ENCODE results near the gene CSN2. TPM values are rescaled to one million over a fixed set of nuclear protein-coding genes. Genes with fewer than 3 reads are reported as not detected.

CSN2 gene
- total RNA-seq, 1 donor = not detected

DNA sequence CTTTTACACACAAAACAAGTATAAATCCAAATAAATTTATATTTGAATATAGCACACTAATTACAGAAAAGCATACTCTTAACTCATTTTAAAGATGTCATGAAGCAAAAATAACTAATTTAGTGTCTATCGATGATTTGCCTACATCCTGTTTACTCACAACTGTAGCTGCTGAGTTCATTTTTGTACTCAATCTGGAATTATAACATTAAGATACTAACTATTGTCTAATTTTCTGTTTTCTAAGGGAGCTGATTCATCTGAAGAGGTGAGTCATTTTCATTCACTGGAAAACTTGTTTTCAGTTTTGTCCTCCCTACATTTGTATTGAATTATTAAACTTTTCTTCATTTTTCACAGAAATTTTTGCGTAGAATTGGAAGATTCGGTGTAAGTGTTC is 33.9 kb upstream of the CSN2 start:
- Histone ChIP-seq H2AFZ (ENCODE audit: low read length) (no peak overlapping the region), H3K27me3 (ENCODE audit: insufficient read depth, low read length) (no peaks in the 10 kb centered on the region), H4K20me1 (ENCODE audit: insufficient read depth, low read length) (no peaks in the 10 kb centered on the region), H3K9me3 (ENCODE audit: low read depth, low read length) (no peaks in the 10 kb centered on the region), H3K36me3 (ENCODE audit: insufficient read depth, low read length) (no peaks in the 10 kb centered on the region), H3K27ac (ENCODE audit: low read depth, low read length) (no peak overlapping the region), H3K4me1 (ENCODE audit: insufficient read depth, low read length) (no peaks in the 10 kb centered on the region), H3K79me2 (ENCODE audit: insufficient read depth, low read length) (no peaks in the 10 kb centered on the region), H3K4me2 (ENCODE audit: insufficient read depth, low read length) (no peak overlapping the region), H3K4me3 (ENCODE audit: insufficient read depth, low read length) (no peak overlapping the region)
- no peak for DNase-seq (ENCODE audit: insufficient read length, low spot score, missing footprints)
- TF ChIP-seq, protein P1, sequence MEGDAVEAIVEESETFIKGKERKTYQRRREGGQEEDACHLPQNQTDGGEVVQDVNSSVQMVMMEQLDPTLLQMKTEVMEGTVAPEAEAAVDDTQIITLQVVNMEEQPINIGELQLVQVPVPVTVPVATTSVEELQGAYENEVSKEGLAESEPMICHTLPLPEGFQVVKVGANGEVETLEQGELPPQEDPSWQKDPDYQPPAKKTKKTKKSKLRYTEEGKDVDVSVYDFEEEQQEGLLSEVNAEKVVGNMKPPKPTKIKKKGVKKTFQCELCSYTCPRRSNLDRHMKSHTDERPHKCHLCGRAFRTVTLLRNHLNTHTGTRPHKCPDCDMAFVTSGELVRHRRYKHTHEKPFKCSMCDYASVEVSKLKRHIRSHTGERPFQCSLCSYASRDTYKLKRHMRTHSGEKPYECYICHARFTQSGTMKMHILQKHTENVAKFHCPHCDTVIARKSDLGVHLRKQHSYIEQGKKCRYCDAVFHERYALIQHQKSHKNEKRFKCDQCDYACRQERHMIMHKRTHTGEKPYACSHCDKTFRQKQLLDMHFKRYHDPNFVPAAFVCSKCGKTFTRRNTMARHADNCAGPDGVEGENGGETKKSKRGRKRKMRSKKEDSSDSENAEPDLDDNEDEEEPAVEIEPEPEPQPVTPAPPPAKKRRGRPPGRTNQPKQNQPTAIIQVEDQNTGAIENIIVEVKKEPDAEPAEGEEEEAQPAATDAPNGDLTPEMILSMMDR (IDR thresholded peaks at IDR 0.05; ENCODE audit: extremely low read depth, low read depth, low read length) = no peak

DNA sequence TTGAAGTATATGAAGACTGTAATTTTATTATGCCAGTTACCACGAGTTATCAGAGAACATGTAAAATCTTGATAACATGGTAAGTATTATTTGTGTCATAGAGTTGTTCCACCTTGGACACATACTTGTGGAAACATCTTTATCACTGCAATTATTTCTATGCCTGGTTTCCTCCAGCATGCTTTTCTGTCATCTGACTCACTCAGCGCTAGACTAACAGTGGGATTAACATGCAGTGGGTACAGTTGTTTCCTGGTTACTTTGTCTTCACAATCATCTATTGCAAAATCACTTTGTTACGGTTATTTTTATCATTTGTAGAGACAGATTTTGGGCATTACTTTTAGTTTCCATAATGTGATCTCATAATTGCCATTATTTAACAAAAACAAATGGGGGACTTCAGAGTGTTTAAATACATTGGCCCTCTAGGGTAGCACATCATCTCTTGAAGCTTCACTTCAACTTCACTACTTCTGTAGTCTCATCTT is 30.0 kb upstream of the CSN2 start, which contains the start of gene STATH:
TSS of gene STATH (plus strand) at position 441 of the 491 bp plus-strand sequence. CDS start 2,472 bp downstream, outside the sequence.
- no peaks in the 10 kb centered on the region for H3K79me2 ChIP-seq (ENCODE audit: insufficient read depth, low read length)
- H4K20me1 ChIP-seq (ENCODE audit: insufficient read depth, low read length) = no peaks in the 10 kb centered on the region
- no peak within 1 kb of the TSS for H3K4me3 ChIP-seq (ENCODE audit: insufficient read depth, low read length)
- H3K4me2 ChIP-seq (ENCODE audit: insufficient read depth, low read length) = no peak within 1 kb of the TSS
- no peaks in the 10 kb centered on the region for H3K9me3 ChIP-seq (ENCODE audit: low read depth, low read length)
- no peak within 1 kb of the TSS for H3K27ac ChIP-seq (ENCODE audit: low read depth, low read length)
- TF ChIP-seq, protein P1 (IDR thresholded peaks at IDR 0.05; ENCODE audit: extremely low read depth, low read depth, low read length) = no peak
- H3K4me1 ChIP-seq (ENCODE audit: insufficient read depth, low read length) = no peaks in the 10 kb centered on the region
- no peaks in the 10 kb centered on the region for H3K36me3 ChIP-seq (ENCODE audit: insufficient read depth, low read length)
- DNase-seq (ENCODE audit: insufficient read length, low spot score, missing footprints) = no peak
- no peak within 1 kb of the TSS for H2AFZ ChIP-seq (ENCODE audit: low read length)
- H3K27me3 ChIP-seq (ENCODE audit: insufficient read depth, low read length) = no peaks in the 10 kb centered on the region

DNA sequence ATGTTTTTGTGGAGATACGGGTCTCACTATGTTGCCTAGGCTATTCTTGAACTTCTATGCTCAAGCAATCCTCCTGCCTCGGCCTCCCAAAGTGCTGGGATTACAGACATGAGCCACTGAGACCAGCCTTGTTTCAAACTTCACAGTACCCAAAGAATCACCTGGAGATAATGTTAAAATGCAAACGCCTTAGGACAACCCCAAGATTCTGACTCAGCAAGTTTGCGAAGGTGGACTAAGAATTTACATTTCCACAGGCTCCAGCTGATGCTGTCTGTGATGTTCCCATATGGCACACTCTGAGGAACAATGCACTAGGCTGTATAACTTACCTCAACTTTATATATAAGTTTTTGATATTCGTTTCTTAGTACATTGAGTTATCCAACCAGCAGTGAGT is 29.3 kb upstream of the CSN2 start:
- Histone ChIP-seq H3K4me3 (ENCODE audit: insufficient read depth, low read length) (no peak overlapping the region), H4K20me1 (ENCODE audit: insufficient read depth, low read length) (no peaks in the 10 kb centered on the region), H3K4me1 (ENCODE audit: insufficient read depth, low read length) (no peaks in the 10 kb centered on the region), H3K27ac (ENCODE audit: low read depth, low read length) (no peak overlapping the region), H3K36me3 (ENCODE audit: insufficient read depth, low read length) (no peaks in the 10 kb centered on the region), H3K9me3 (ENCODE audit: low read depth, low read length) (no peaks in the 10 kb centered on the region), H3K4me2 (ENCODE audit: insufficient read depth, low read length) (no peak overlapping the region), H3K27me3 (ENCODE audit: insufficient read depth, low read length) (no peaks in the 10 kb centered on the region), H2AFZ (ENCODE audit: low read length) (no peak overlapping the region), H3K79me2 (ENCODE audit: insufficient read depth, low read length) (no peaks in the 10 kb centered on the region)
- TF ChIP-seq, protein P1 (IDR thresholded peaks at IDR 0.05; ENCODE audit: extremely low read depth, low read depth, low read length) = no peak
- DNase-seq (ENCODE audit: insufficient read length, low spot score, missing footprints) = no peak

DNA sequence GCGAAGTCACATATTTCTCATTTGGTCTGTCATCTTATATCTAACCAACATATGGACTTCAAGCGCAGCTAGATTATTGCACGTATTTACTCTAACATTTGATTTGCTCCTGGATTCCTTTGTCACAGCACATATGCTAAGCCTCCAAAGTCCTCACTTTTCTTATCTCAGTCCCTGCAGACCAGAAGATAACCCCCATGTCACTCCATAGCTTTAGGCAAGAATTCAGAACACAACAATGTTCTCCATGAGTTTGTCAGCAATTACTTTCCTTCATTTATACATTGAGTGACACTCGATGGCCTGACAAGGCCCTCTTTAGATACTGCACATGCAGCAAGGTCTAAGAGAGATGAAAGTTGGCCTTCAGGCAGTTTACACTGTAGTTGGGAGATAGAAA is 25.5 kb upstream of the CSN2 start:
- DNase-seq (ENCODE audit: insufficient read length, low spot score, missing footprints) = no peak
- Histone ChIP-seq H3K27me3 (ENCODE audit: insufficient read depth, low read length) (no peaks in the 10 kb centered on the region), H3K36me3 (ENCODE audit: insufficient read depth, low read length) (no peaks in the 10 kb centered on the region), H3K4me1 (ENCODE audit: insufficient read depth, low read length) (no peaks in the 10 kb centered on the region), H4K20me1 (ENCODE audit: insufficient read depth, low read length) (no peaks in the 10 kb centered on the region), H2AFZ (ENCODE audit: low read length) (no peak overlapping the region), H3K4me2 (ENCODE audit: insufficient read depth, low read length) (no peak overlapping the region), H3K27ac (ENCODE audit: low read depth, low read length) (no peak overlapping the region), H3K9me3 (ENCODE audit: low read depth, low read length) (no peaks in the 10 kb centered on the region), H3K79me2 (ENCODE audit: insufficient read depth, low read length) (no peaks in the 10 kb centered on the region), H3K4me3 (ENCODE audit: insufficient read depth, low read length) (no peak overlapping the region)
- TF ChIP-seq, protein P1 (IDR thresholded peaks at IDR 0.05; ENCODE audit: extremely low read depth, low read depth, low read length) = no peak
